ENCODE data around the gene NPB.

NPB gene

GRCh38 chr17:81926451-81927151, 24.6 kb downstream of the NPB start:
- DNase-seq (ENCODE audit: low spot score) = peak; percentile 47

- no peak for DNase-seq (ENCODE audit: low spot score)
Observed at GRCh38 chr17:81927152-81927652, 25.2 kb downstream of the NPB start.

- DNase-seq (ENCODE audit: low spot score) = peak; percentile 88
Observed at GRCh38 chr17:81927653-81928543, 25.9 kb downstream of the NPB start, which contains the start of gene MAFG. Gene MAFG, minus strand, starts transcription at chr17:81927735. Its CDS starts 4,550 bp downstream, at chr17:81923185.

GRCh38 chr17:81928544-81929252, 26.7 kb downstream of the NPB start:
- no peak for DNase-seq (ENCODE audit: low spot score)

GRCh38 chr17:81929253-81930141, 27.5 kb downstream of the NPB start:
- no peak for DNase-seq (ENCODE audit: low spot score)

- DNase-seq (ENCODE audit: low spot score) = no peak
Observed at GRCh38 chr17:81930142-81931125, 28.4 kb downstream of the NPB start.

GRCh38 chr17:81931189-81931556, 29.1 kb downstream of the NPB start:
- DNase-seq (ENCODE audit: low spot score) = no peak

GRCh38 chr17:81931557-81932332, 29.7 kb downstream of the NPB start:
- DNase-seq (ENCODE audit: low spot score) = no peak

GRCh38 chr17:81932333-81932983, 30.4 kb downstream of the NPB start:
- DNase-seq (ENCODE audit: low spot score) = no peak

- DNase-seq (ENCODE audit: low spot score) = no peak
Observed at GRCh38 chr17:81933178-81933699, 31.2 kb downstream of the NPB start.

- DNase-seq (ENCODE audit: low spot score) = no peak
Observed at GRCh38 chr17:81934098-81934757, 32.2 kb downstream of the NPB start.

- no peak for DNase-seq (ENCODE audit: low spot score)
Observed at GRCh38 chr17:81934850-81935708, 33.0 kb downstream of the NPB start.

GRCh38 chr17:81935709-81936084, 33.7 kb downstream of the NPB start:
- no peak for DNase-seq (ENCODE audit: low spot score)

- no peak for DNase-seq (ENCODE audit: low spot score)
Observed at GRCh38 chr17:81939218-81939617, 37.2 kb downstream of the NPB start.

GRCh38 chr17:81939881-81940385, 37.9 kb downstream of the NPB start:
- no peak for DNase-seq (ENCODE audit: low spot score)

- no peak for DNase-seq (ENCODE audit: low spot score)
Observed at GRCh38 chr17:81940538-81941483, 38.8 kb downstream of the NPB start.

Data from CD4-positive, alpha-beta T cell treated with Interleukin-6 at 100 ng/mL for 8 hours (primary cell).